Naive thymus-derived CD4-positive, alpha-beta T cell (primary cell): ENCODE measurements around the gene KRT8. TPM values are rescaled to one million over a fixed set of nuclear protein-coding genes. Genes with fewer than 3 reads are reported as not detected.
A peak's percentile ranks its signal among the peaks of the same experiment; 100 is the strongest.
"Not testable (repeated sequence)": the region's sequence is repeated elsewhere in the genome, so short reads cannot be mapped to it uniquely, and the experiment has no call there.

Source experiments
- ATAC-seq: fragments of 150-1000 bp; cut with Tn5 transposase; 2 replicates; pipeline ENCODE4 v1.10.0; 2021; ENCODE audit warnings: mild to moderate bottlenecking, moderate library complexity
- CTCF ChIA-PET: fragments of 350-600 bp; sonication (Branson Sonifier 250); formaldehyde crosslinking; loops from one replicate; lab custom pipeline; 2021; ENCODE audit warnings: antibody characterized with exemption; lab: Charles Lee
- POLR2A ChIA-PET: fragments of 350-600 bp; sonication (Branson Sonifier 250); formaldehyde crosslinking; loops from one replicate; lab custom pipeline; 2021; ENCODE audit warnings: antibody characterized with exemption, inconsistent platforms; lab: Charles Lee
- DNase-seq, 9 donors: peaks; one replicate each; pipeline versions ENCODE4 v3.0.0 to v3.0.0-alpha.2; 2020 to 2022; ENCODE audit warnings: mixed read lengths in 1 of 9
- H3K27ac ChIP-seq: one replicate; pipeline ENCODE4 v1.7.0; 2013; ENCODE audit warnings: mild to moderate bottlenecking, low read depth, low read length, moderate library complexity
- H3K27me3 ChIP-seq, 2 donors: one replicate each; pipeline ENCODE4 v1.7.0; 2013; ENCODE audit warnings: low read length in 2 of 2, mild to moderate bottlenecking in 2 of 2, moderate library complexity in 2 of 2; ENCODE audit not compliant: control insufficient read depth in 2 of 2, insufficient read depth in 2 of 2
- H3K36me3 ChIP-seq, 3 experiments: 1 replicate in 2 of 3; 2 replicates in 1 of 3; pipeline ENCODE4 v1.7.0; 2013; ENCODE audit warnings: low read length in 3 of 3, mild to moderate bottlenecking in 3 of 3, moderate library complexity in 1 of 3; ENCODE audit not compliant: insufficient read depth in 3 of 3, control insufficient read depth in 2 of 3
- H3K4me1 ChIP-seq, 2 donors: one replicate each; pipeline ENCODE4 v1.7.0; 2013; ENCODE audit warnings: low read length in 2 of 2, mild to moderate bottlenecking in 2 of 2, moderate library complexity in 1 of 2; ENCODE audit not compliant: control insufficient read depth in 2 of 2, insufficient read depth in 2 of 2
- H3K4me3 ChIP-seq: 2 replicates; pipeline ENCODE4 v1.7.0; 2013; ENCODE audit warnings: mild to moderate bottlenecking, low read length
- H3K9me3 ChIP-seq, 3 experiments: 1 replicate in 2 of 3; 2 replicates in 1 of 3; pipeline ENCODE4 v1.7.0; 2013; ENCODE audit warnings: low read length in 3 of 3; ENCODE audit not compliant: control insufficient read depth in 2 of 3
- H3K27ac Mint-ChIP-seq, 9 donors: one replicate each; pipeline ENCODE4 v1.8.0; 2020 to 2022; ENCODE audit warnings: mixed read lengths in 9 of 9, mild to moderate bottlenecking in 8 of 9, moderate library complexity in 5 of 9, inconsistent platforms in 2 of 9
- H3K27me3 Mint-ChIP-seq, 5 donors: one replicate each; pipeline ENCODE4 v1.8.0; 2021 to 2022; ENCODE audit warnings: mixed read lengths in 5 of 5, mild to moderate bottlenecking in 1 of 5
- H3K36me3 Mint-ChIP-seq, 5 donors: one replicate each; pipeline ENCODE4 v1.8.0; 2020 to 2022; ENCODE audit warnings: mixed read lengths in 5 of 5, mild to moderate bottlenecking in 3 of 5, inconsistent platforms in 1 of 5
- H3K4me1 Mint-ChIP-seq, 7 donors: one replicate each; pipeline ENCODE4 v1.8.0; 2020 to 2022; ENCODE audit warnings: mixed read lengths in 7 of 7, mild to moderate bottlenecking in 3 of 7, inconsistent platforms in 1 of 7
- H3K4me3 Mint-ChIP-seq, 10 donors: one replicate each; pipeline ENCODE4 v1.8.0; 2020 to 2022; ENCODE audit warnings: mild to moderate bottlenecking in 10 of 10, mixed read lengths in 10 of 10, moderate library complexity in 6 of 10, inconsistent platforms in 2 of 10
- H3K9me3 Mint-ChIP-seq, 11 donors: one replicate each; pipeline ENCODE4 v1.8.0; 2020 to 2022; ENCODE audit warnings: mixed read lengths in 11 of 11, mild to moderate bottlenecking in 4 of 11, inconsistent platforms in 1 of 11, moderate library complexity in 1 of 11
- intact Hi-C, 2 donors: fragments of 100-400 bp; cut with micrococcal nuclease; formaldehyde crosslinking; loops; one replicate each; pipeline ENCODE4 v1.15.1; 2023
- polyA plus RNA-seq, 2 donors: library from polyadenylated mRNA; unstranded; fragments of 300-500 nt; fragmentation: Illumina TruSeq; gene quantifications; one replicate each; pipeline ENCODE4 v1.2.3, GENCODE V29; 2021
- total RNA-seq, 6 experiments: library from RNA in 5 of 6; stranded (reverse) in 5 of 6; gene quantifications; 1 replicate in 5 of 6; 2 replicates in 1 of 6; pipeline ENCODE4 v1.2.3 and lab custom pipeline; 2021 to 2026

The KRT8 gene
- total and polyA plus RNA-seq, 7 experiments from 2014 or later: 0.09 to 0.62 (median 0.56) TPM; not detected in 2

DNA sequence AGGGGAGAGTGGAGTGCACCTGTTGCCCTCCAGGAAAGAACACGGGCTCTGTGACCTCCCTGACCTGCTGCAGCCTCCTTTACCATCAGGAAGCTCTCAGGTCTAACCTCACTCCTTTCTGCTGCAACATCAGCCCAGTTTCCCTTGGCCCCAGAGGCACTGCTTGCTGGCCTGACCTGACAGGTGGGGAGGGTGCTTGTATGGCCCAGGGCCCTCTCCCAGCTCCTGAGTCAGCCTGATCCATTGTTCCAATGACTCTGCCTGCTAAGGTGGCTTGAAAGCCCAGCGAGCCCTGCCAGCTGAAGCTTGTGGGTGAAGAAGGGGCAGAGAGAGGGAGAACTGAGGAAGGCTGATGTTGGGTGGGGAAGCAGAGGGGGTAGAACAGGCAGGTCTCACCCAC is 42.9 kb downstream of the KRT8 start:
- no peak overlapping the region for H3K27ac ChIP-seq
- H3K9me3 Mint-ChIP-seq: no peaks in the 10 kb centered on the region
- ATAC-seq (no peak), DNase-seq (no peak)
- intact Hi-C loops: no loop called here
- H3K4me3 Mint-ChIP-seq: no peak overlapping the region
- no peaks in the 10 kb centered on the region for H3K36me3 Mint-ChIP-seq
- no peaks in the 10 kb centered on the region for H3K9me3 ChIP-seq
- no peaks in the 10 kb centered on the region for H3K27me3 Mint-ChIP-seq
- H3K4me1 Mint-ChIP-seq: peaks cover 2 to 20% (median 13%) of the 10 kb centered on the region in 7 donors
- no peak overlapping the region for H3K4me3 ChIP-seq
- H3K36me3 ChIP-seq: no peaks in the 10 kb centered on the region
- POLR2A ChIA-PET: no interaction called here
- CTCF ChIA-PET: interaction anchor here (0.6 to 0.8 kb wide), 3 partner anchors 12 to 276 kb away, joined by 3 to 6 read pairs (median 5); no protein-coding TSS in a partner anchor
- no peak overlapping the region for H3K27ac Mint-ChIP-seq
- peaks cover 0 to 2% of the 10 kb centered on the region in 2 donors for H3K4me1 ChIP-seq
- no peaks in the 10 kb centered on the region for H3K27me3 ChIP-seq

DNA sequence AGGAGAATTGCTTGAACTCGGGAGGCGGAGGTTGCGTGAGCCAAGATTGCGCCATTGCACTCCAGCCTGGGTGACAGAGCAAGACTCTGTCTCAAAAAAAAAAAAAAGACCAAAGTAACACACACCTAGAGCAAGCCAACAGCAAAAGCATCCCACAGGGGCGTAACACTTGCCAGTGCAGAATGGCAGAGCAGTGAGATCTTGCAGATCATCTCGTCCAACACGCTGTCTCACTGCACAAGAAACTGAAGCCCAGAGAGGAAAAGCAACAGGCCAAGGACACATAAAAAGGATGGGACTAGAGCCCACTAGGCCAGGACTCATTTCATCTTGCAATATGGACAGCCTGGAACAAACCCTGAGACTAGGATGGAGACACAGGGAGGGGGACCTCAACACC is 43.4 kb downstream of the KRT8 start:
- no peaks in the 10 kb centered on the region for H3K9me3 Mint-ChIP-seq
- no peak overlapping the region for H3K27ac ChIP-seq
- H3K4me1 ChIP-seq: no peaks in the 10 kb centered on the region
- no peaks in the 10 kb centered on the region for H3K27me3 ChIP-seq
- H3K27me3 Mint-ChIP-seq: no peaks in the 10 kb centered on the region
- no peaks in the 10 kb centered on the region for H3K36me3 Mint-ChIP-seq
- H3K27ac Mint-ChIP-seq: peak overlapping the region in 1 of 9 donors; percentile 38
- CTCF ChIA-PET: interaction anchor here (0.7 to 0.8 kb wide), 2 partner anchors 19 to 276 kb away, joined by 3 to 5 read pairs; no protein-coding TSS in a partner anchor
- peaks cover 0 to 17% (median 10%) of the 10 kb centered on the region in 7 donors for H3K4me1 Mint-ChIP-seq
- DNase-seq (no peak), ATAC-seq (no peak)
- H3K36me3 ChIP-seq: no peaks in the 10 kb centered on the region
- no peak overlapping the region for H3K4me3 ChIP-seq
- POLR2A ChIA-PET: no interaction called here
- intact Hi-C loops: no loop called here
- no peaks in the 10 kb centered on the region for H3K9me3 ChIP-seq
- no peak overlapping the region for H3K4me3 Mint-ChIP-seq

DNA sequence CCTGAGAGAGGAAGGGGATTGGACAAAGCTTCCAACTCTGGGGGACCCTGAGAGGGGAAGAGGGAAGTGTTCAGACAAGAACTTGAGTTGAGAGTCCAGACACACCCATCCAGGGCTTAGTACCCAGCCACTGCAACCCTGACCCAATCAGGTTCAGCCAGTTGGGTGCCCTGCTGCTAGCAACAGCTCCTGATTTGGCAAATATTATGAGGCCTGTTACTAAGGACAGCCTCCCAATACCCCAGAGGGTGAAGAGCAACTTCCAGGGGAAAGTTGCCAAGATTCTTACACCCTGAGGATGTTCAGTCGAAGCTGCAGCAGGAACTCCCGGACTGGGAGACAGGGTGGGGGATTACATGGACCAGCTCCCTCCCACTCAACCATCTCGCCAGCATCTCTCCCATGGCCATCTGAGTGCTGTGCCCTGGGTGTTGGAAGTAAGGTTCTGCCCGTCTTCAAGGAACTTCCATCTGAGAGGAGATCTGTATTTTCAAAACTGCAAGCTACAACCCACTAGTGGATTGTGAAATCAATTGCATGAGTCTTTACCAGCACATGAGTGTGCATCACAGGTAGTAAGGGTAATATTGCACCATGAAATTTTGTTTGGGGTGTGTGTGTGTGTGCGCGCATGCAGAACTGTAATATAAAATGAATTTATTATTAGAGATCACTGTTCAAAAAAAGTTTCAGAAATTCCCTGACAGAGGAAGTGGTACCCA is 44.6 kb downstream of the KRT8 start:
- Mint-ChIP-seq H3K36me3 (no peaks in the 10 kb centered on the region), H3K9me3 (peaks cover 0 to 3% (median 0%) of the 10 kb centered on the region in 11 donors), H3K27ac (peak overlapping the region in 3 of 9 donors; percentile 17 to 48 (median 36)), H3K27me3 (no peaks in the 10 kb centered on the region), H3K4me1 (peaks cover 0 to 15% (median 10%) of the 10 kb centered on the region in 7 donors), H3K4me3 (no peak overlapping the region)
- no peak for DNase-seq
- Histone ChIP-seq H3K9me3 (no peaks in the 10 kb centered on the region), H3K27ac (no peak overlapping the region), H3K36me3 (no peaks in the 10 kb centered on the region), H3K4me3 (no peak overlapping the region), H3K27me3 (no peaks in the 10 kb centered on the region), H3K4me1 (no peaks in the 10 kb centered on the region)
- ChIA-PET POLR2A (no interaction called here), CTCF (interaction anchor here (0.8 to 1.2 kb wide), 3 partner anchors 10 to 250 kb away, joined by 3 read pairs; no protein-coding TSS in a partner anchor)
- peak; percentile 42 for ATAC-seq
- intact Hi-C loops: no loop called here

DNA sequence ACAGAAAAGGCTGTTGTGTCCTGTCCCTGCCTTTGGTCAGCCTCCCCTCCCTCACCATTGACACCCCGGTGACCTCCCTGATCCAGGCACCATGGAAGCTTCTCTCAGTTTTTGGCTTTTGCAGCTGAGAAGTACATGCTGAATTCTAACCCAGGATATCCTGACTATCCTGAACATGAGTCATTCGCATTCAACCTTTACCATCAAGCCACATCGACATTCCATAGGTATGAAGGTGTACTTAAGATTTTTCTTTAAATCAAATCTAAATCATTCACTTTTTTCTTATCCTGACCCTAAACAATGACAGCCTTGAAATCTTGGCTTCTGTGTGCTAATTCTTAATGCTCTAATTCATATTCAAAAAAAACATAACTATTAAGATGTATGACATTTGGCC is 47.4 kb downstream of the KRT8 start:
- Mint-ChIP-seq H3K36me3 (no peaks in the 10 kb centered on the region), H3K27me3 (peaks cover 0 to 17% (median 0%) of the 10 kb centered on the region in 5 donors), H3K4me3 (no peak overlapping the region), H3K4me1 (peaks cover 0 to 12% (median 7%) of the 10 kb centered on the region in 7 donors), H3K27ac (no peak overlapping the region), H3K9me3 (peaks cover 0 to 4% (median 0%) of the 10 kb centered on the region in 11 donors)
- ChIA-PET POLR2A (interaction anchor here (1.3 kb wide), 1 partner anchor 24 kb away, joined by 3 read pairs; no protein-coding TSS in a partner anchor), CTCF (no interaction called here)
- H3K36me3 ChIP-seq: no peaks in the 10 kb centered on the region
- H3K9me3 ChIP-seq: no peaks in the 10 kb centered on the region
- intact Hi-C loops: no loop called here
- no peak for ATAC-seq
- H3K27me3 ChIP-seq: no peaks in the 10 kb centered on the region
- no peak overlapping the region for H3K4me3 ChIP-seq
- DNase-seq: no peak
- no peak overlapping the region for H3K27ac ChIP-seq
- H3K4me1 ChIP-seq: no peaks in the 10 kb centered on the region

DNA sequence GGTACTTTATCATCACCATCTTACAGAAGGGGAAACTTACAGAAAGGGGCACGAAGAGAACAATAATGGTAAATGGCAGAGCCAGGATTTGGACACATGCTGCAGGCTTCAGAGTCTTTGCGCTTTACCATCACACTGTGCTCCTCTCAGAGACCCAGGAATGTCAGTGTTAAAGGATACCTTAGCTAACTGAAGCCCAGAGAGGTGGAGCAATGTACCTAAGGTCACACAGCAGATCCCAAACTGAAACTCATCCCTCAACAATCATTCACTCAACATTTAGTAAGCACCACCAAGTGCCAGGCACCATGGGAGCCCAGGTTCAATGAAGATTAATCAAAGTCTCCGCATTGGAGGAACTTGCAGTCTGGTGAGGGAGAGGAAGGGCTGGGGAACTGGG is 48.1 kb downstream of the KRT8 start:
- no peaks in the 10 kb centered on the region for H3K36me3 Mint-ChIP-seq
- no peaks in the 10 kb centered on the region for H3K4me1 ChIP-seq
- ChIA-PET POLR2A (interaction anchor here (1.3 kb wide), 1 partner anchor 24 kb away, joined by 3 read pairs; no protein-coding TSS in a partner anchor), CTCF (interaction anchor here (0.7 kb wide), 1 partner anchor 8 kb away, joined by 3 read pairs; no protein-coding TSS in a partner anchor)
- intact Hi-C loops: no loop called here
- DNase-seq (no peak), ATAC-seq (no peak)
- H3K4me1 Mint-ChIP-seq: peaks cover 0 to 12% (median 7%) of the 10 kb centered on the region in 7 donors
- peaks cover 0 to 4% (median 0%) of the 10 kb centered on the region in 11 donors for H3K9me3 Mint-ChIP-seq
- no peaks in the 10 kb centered on the region for H3K36me3 ChIP-seq
- H3K27me3 Mint-ChIP-seq: peaks cover 0 to 23% (median 0%) of the 10 kb centered on the region in 5 donors
- H3K9me3 ChIP-seq: no peaks in the 10 kb centered on the region
- H3K27me3 ChIP-seq: no peaks in the 10 kb centered on the region
- no peak overlapping the region for H3K4me3 Mint-ChIP-seq
- no peak overlapping the region for H3K27ac ChIP-seq
- no peak overlapping the region for H3K27ac Mint-ChIP-seq
- H3K4me3 ChIP-seq: no peak overlapping the region

DNA sequence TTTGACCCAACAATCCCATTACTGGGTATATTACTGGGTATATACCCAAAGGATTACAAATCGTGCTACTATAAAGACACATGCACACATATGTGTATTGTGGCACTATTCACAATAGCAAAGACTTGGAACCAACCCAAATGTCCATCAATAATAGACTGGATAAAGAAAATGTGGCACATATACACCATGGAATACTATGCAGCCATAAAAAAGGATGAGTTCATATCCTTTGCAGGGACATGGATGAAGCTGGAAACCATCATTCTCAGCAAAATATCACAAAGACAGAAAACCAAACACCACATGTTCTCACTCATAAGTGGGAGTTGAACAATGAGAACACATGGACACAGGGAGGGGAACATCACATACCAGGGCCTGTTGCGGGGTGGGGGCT is 48.8 kb downstream of the KRT8 start:
- H3K27ac Mint-ChIP-seq, H3K27me3 ChIP-seq, H3K4me3 ChIP-seq, H3K9me3 ChIP-seq, H3K36me3 Mint-ChIP-seq, ATAC-seq, intact Hi-C loops, H3K27ac ChIP-seq, DNase-seq, H3K4me1 ChIP-seq, H3K9me3 Mint-ChIP-seq, H3K36me3 ChIP-seq, H3K4me3 Mint-ChIP-seq: not testable (repeated sequence)
- ChIA-PET CTCF (interaction anchor here (0.7 kb wide), 1 partner anchor 8 kb away, joined by 3 read pairs; no protein-coding TSS in a partner anchor), POLR2A (interaction anchor here (1.3 kb wide), 1 partner anchor 23 kb away, joined by 3 read pairs; no protein-coding TSS in a partner anchor)
- Mint-ChIP-seq H3K27me3 (peaks cover 0 to 23% (median 0%) of the 10 kb centered on the region in 5 donors), H3K4me1 (peaks cover 0 to 12% (median 7%) of the 10 kb centered on the region in 7 donors)
